NB4 (cell line): Measurements from ENCODE around the gene RBPJ.

Source experiments
- CTCF ChIP-seq: IDR thresholded peaks from one replicate; pipeline ENCODE4 v1.5.1; 2012; ENCODE audit warnings: low read depth, low read length
- POLR2A ChIP-seq: IDR thresholded peaks from 2 replicates; pipeline ENCODE4 v1.6.1; 2011; ENCODE audit warnings: mild to moderate bottlenecking; ENCODE audit not compliant: insufficient read length; ENCODE audit errors: extremely low read depth
- TF ChIP-seq, protein P1 (sequence below): IDR thresholded peaks from 2 replicates; pipeline ENCODE4 v1.6.1; 2011; ENCODE audit warnings: low read depth, low read length

- TF ChIP-seq CTCF = no peak
- TF ChIP-seq POLR2A = no peak
- TF ChIP-seq, protein P1, sequence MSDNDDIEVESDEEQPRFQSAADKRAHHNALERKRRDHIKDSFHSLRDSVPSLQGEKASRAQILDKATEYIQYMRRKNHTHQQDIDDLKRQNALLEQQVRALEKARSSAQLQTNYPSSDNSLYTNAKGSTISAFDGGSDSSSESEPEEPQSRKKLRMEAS = no peak
These were observed 771 bp upstream of the RBPJ start for GRCh38 chr4:26319949-26320537.
